Panc1 (cell line): ENCODE measurements around the gene OGFOD2. TPM values are rescaled to one million over a fixed set of nuclear protein-coding genes. Genes with fewer than 3 reads are reported as not detected.

Experiments used
- ATAC-seq: fragments of 200-7000 bp; cut with Tn5 transposase; 2 replicates; pipeline ENCODE4 v1.9.1; 2020; ENCODE audit warnings: mild to moderate bottlenecking, moderate library complexity
- BruUV-seq: library from RNA; stranded (reverse); fragments of 400-500 nt; replicated peaks from 2 replicates; lab custom pipeline; 2021; lab: Mats Ljungman, UMichigan
- CTCF ChIA-PET: fragments of 300-600 bp; sonication (Branson Sonifier 250); formaldehyde crosslinking; loops from one replicate; lab custom pipeline; 2022; ENCODE audit warnings: antibody characterized with exemption; lab: Charles Lee
- POLR2A ChIA-PET: fragments of 300-600 bp; sonication (Branson Sonifier 250); formaldehyde crosslinking; loops from one replicate; lab custom pipeline; 2022; ENCODE audit warnings: antibody characterized with exemption; lab: Charles Lee
- DNase-seq: peaks from one replicate; pipeline ENCODE4 v3.0.0-alpha.2; 2010; ENCODE audit warnings: low read depth, low spot score
- H3K27ac ChIP-seq: 2 replicates; pipeline ENCODE4 v1.5.1; 2011; ENCODE audit warnings: mild to moderate bottlenecking, low read length, inconsistent platforms
- H3K27me3 ChIP-seq: fragments of 200-500 bp; sonication (Bioruptor generic); 2 replicates; pipeline ENCODE4 v1.6.0; 2014; ENCODE audit warnings: low read length, inconsistent platforms; ENCODE audit not compliant: control insufficient read depth, insufficient read depth
- H3K36me3 ChIP-seq: fragments of 200-500 bp; sonication (Bioruptor generic); 2 replicates; pipeline ENCODE4 v1.5.1; 2014; ENCODE audit warnings: inconsistent platforms, mild to moderate bottlenecking, low read length, moderate library complexity; ENCODE audit not compliant: control insufficient read depth, insufficient read depth
- H3K4me1 ChIP-seq: 2 replicates; pipeline ENCODE4 v1.5.1; 2011; ENCODE audit warnings: inconsistent platforms, mild to moderate bottlenecking, low read length, moderate library complexity; ENCODE audit not compliant: control insufficient read depth, insufficient read depth
- H3K4me3 ChIP-seq, 2 experiments: 2 replicates each; pipeline ENCODE4 v1.5.1; 2011 to 2012; ENCODE audit warnings: low read depth in 2 of 2, low read length in 2 of 2, mild to moderate bottlenecking in 2 of 2, inconsistent platforms in 1 of 2, moderate library complexity in 1 of 2
- H3K9me3 ChIP-seq: fragments of 200-500 bp; sonication (Bioruptor generic); 2 replicates; pipeline ENCODE4 v1.5.1; 2014; ENCODE audit warnings: low read depth, mild to moderate bottlenecking, inconsistent platforms, low read length, moderate library complexity; ENCODE audit not compliant: control insufficient read depth, insufficient read depth
- CTCF ChIP-seq: fragments of 450-650 bp; IDR thresholded peaks from 2 replicates; pipeline ENCODE4 v1.5.1; 2017; ENCODE audit warnings: mild to moderate bottlenecking
- REST ChIP-seq, 2 experiments: IDR thresholded peaks; 2 replicates each; pipeline ENCODE4 v1.6.1; 2011 to 2012; ENCODE audit warnings: low read depth in 2 of 2, control low read depth in 1 of 2, low read length in 1 of 2, mild to moderate bottlenecking in 1 of 2, moderate library complexity in 1 of 2; ENCODE audit not compliant: insufficient read depth in 1 of 2
- SIN3A ChIP-seq: IDR thresholded peaks from 2 replicates; pipeline ENCODE4 v1.6.1; 2012; ENCODE audit warnings: low read depth, mild to moderate bottlenecking, low read length, moderate library complexity, borderline replicate concordance; ENCODE audit not compliant: insufficient read depth
- in situ Hi-C: cut with HindIII; loops from 2 replicates; pipeline ENCODE4 v1.10.0; 2016; ENCODE audit warnings: low sequenced_read_pairs, low pct_unique_long_range_greater_than_20kb
- intact Hi-C: fragments of 100-400 bp; cut with micrococcal nuclease; formaldehyde crosslinking; loops from one replicate; pipeline ENCODE4 v1.10.0; 2022; ENCODE audit not compliant: unreplicated experiment
- total RNA-seq: library from RNA; stranded (reverse); gene quantifications from one replicate; pipeline ENCODE4 v1.2.1, GENCODE V29; 2021; ENCODE audit not compliant: unreplicated experiment

Gene OGFOD2
- total RNA-seq, 1 experiment from 2014 or later: 32.0 TPM

GRCh38 chr12:122951979-122952892 lies 22.8 kb upstream of the OGFOD2 start:
- intact Hi-C loops: loop anchor here (10.0 kb wide), 1 partner anchor 157 kb away; no protein-coding TSS in a partner anchor

More at GRCh38 chr12:122951979-122952892, 22.8 kb upstream of the OGFOD2 start:
- no peaks in the 10 kb centered on the region for H3K36me3 ChIP-seq
- no peaks in the 10 kb centered on the region for H3K9me3 ChIP-seq
- CTCF ChIA-PET: interaction anchor here (0.6 to 2.0 kb wide), 9 partner anchors 17 to 158 kb away, joined by 3 to 11 read pairs (median 5); no protein-coding TSS in a partner anchor
- in situ Hi-C loops: no loop called here
- BruUV-seq: no TSS peak
- peak overlapping the region; percentile 82 for H3K27ac ChIP-seq
- DNase-seq (no peak), ATAC-seq (peak; percentile 97)
- no peak overlapping the region for H3K4me3 ChIP-seq
- peak; percentile 95 for TF ChIP-seq CTCF
- no peak for TF ChIP-seq SIN3A
- no peak for TF ChIP-seq REST (IDR thresholded peaks at IDR 0.05; ENCODE audit: insufficient read depth in 1 of 2, low read depth in 2 of 2, low read length in 1 of 2)
- H3K27me3 ChIP-seq: no peaks in the 10 kb centered on the region
- H3K4me1 ChIP-seq: peaks cover 27% of the 10 kb centered on the region
- POLR2A ChIA-PET: interaction anchor here (0.5 kb wide), 1 partner anchor 260 kb away, joined by 5 read pairs; no protein-coding TSS in a partner anchor
